SHP77 (cell line): ENCODE measurements around the gene PUM1.
"Not testable (repeated sequence)": the region's sequence is repeated elsewhere in the genome, so short reads cannot be mapped to it uniquely, and the experiment has no call there.

Experiments used
- DNase-seq, 2 experiments: peaks; one replicate each; lab custom pipeline; 2025; lab: John Stamatoyannopoulos, UW

Gene PUM1

DNA sequence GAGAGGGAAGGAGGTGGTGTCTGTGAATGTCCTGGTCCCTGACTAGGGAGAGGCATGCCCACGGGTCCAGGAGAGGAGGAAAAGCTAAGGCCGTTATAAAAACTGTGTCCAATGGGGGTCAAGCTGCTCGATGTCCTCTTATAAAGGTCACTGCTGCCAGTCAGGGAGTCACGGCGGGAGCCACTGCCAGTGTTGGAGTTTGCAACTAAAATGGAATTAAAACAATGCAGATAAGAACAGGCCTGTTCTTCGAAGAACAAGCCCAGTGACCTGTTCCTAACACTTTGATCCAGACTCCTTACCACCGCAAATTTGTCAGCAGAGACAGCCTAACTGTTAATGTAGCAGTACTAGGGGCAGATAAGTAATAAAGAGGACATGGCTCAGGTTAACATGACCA lies 100.8 kb downstream of the PUM1 start:
- no peak for DNase-seq

DNA sequence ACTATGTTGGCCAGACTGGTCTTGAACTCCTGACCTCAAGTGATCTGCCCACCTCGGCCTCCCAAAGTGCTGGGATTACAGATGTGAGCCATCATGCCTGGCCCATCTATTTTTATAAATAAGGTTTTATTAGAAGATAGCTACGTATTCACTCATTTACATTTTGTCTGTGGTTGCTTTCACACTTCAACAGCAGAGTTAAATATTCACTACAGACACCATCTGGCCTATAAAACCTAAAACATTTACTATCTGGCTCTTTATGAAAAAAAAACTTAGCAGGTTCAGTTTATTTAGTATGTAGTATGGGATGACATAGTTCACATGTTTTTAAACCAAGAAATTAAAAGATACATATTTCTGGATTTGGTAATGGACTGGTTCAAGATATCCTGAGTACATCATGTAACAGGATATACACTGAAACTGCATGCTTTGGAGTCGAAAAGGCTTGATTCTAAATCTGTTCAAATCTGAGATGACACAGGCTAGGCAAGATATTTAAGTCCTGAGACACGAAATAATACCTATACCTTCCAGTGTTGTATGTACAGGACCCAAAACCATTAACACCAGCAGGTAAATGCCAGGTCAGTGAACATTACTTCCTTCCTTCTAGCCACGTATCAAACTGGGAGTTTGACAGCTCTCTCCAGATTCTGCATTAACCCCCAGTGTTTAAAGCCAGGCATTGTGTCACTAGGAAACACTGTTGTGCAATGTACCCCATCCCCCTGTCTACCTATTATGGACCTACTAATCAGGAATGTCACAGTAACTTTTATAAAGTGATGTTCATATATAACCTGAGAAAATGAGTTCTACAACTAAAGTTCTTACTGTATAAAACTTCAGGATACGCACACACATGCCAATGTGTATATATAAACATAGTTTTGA lies 102.7 kb downstream of the PUM1 start:
- no peak for DNase-seq

GRCh38 chr1:30957560-30958222 lies 107.8 kb downstream of the PUM1 start:
- DNase-seq = no peak

- DNase-seq = no peak
Measured at GRCh38 chr1:30955448-30956015, 110.0 kb downstream of the PUM1 start.

- no peak for DNase-seq
Measured at GRCh38 chr1:30953685-30954084, 111.8 kb downstream of the PUM1 start.

GRCh38 chr1:30952098-30952497 lies 113.4 kb downstream of the PUM1 start:
- no peak for DNase-seq

DNA sequence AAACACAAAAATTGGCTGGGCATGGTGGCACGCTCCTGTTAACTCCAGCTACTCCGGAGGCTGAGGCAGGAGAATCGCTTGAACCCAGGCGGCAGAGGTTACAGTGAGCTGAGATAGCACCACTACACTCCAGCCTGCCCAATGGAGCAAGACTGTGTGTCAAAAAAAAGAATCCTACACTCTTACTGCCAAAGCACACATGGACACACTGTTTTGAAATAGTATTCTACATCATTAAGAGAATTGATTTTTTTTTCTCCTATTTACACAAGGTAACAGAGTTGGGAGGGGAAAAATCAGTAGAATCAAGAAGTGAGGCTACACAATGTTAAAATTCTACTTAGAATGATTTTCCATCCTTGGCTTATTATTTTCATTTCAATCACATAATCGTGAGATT lies 114.8 kb downstream of the PUM1 start:
- DNase-seq = no peak

DNA sequence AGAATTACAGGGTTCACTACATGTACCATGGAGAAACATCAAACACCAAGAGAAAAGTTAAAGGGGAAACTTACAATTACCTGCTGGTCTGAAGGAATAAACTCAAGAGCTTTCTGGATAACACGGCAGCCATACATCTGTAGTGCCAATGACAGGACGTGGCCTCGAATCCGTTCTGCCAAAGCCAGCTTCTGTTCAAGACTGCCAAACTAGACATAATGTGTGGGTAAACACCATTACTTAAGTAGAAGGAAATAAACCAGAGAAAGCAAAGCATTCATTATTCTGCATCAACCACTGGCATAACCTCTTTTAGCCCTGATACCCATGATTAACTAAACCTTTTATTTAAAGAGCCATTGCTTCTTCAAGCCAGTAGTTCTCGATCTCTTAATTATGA lies 115.5 kb downstream of the PUM1 start:
- DNase-seq = no peak

GRCh38 chr1:30949487-30949838 lies 116.1 kb downstream of the PUM1 start:
- DNase-seq = not testable (repeated sequence)

GRCh38 chr1:30948813-30949486 lies 116.6 kb downstream of the PUM1 start:
- not testable (repeated sequence) for DNase-seq

DNA sequence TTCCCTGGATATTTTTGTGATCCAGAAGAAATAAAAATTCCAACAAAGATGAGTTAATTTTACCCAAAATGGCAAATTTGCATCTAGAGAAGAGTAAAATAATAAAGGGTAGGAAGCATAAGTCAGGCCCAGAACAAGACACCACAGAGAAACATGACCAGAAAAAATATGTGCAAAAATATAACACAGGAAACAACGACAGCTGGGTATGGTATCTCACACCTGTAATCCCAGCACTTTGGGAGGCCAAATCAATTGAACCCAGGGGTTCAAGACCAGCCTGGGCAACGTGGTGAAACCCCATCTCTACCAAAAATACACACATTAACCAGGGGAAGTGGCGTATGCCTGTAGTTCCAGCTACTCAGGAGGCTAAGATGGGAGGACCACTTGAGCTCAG lies 117.2 kb downstream of the PUM1 start:
- DNase-seq = no peak

- no peak for DNase-seq
Measured at GRCh38 chr1:30947212-30947611, 118.3 kb downstream of the PUM1 start.

- no peak for DNase-seq
Measured at GRCh38 chr1:30942326-30942963, 123.1 kb downstream of the PUM1 start.

- no peak for DNase-seq
Measured at GRCh38 chr1:30940541-30940940, 125.0 kb downstream of the PUM1 start.

GRCh38 chr1:30936541-30937171 lies 128.9 kb downstream of the PUM1 start:
- no peak for DNase-seq

DNA sequence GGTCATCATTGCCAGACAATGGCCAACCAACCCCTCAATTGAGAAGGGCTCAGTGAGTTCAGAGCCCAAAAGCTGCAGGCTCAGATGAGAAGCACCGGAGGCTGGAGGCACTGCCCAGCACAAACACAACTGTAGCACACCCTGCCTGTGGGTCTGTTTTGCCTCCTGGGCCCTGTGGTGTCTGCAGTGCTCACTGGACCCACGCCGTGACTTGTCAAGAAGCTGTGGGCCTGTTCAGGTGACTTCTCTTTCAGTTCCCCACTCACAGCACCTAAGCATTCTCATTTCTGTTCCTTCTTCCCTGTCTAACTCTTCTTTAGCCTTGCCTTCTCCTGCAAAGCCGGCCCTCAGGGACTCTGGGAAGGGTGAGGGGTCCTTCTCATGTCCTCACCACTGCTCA lies 129.8 kb downstream of the PUM1 start:
- not testable (repeated sequence) for DNase-seq

DNA sequence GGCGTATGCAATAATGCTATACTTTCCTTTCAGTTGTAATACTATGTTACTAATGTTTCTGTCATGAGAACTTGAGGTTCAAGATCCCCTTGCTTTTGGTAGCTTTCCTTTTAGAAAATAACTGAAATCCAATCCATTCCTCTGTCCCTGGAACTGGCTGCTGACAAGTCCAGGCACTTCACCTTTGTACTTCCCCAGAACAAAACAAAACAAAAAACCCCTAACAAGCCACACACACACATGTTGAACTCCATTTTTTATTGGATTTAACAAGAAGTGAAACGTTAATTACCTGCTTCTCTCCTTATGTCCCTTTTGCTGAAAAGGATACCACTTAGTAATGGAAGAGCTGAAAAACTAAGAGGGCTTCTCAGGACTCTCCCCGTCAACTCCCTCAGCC lies 130.9 kb downstream of the PUM1 start:
- DNase-seq = no peak

DNA sequence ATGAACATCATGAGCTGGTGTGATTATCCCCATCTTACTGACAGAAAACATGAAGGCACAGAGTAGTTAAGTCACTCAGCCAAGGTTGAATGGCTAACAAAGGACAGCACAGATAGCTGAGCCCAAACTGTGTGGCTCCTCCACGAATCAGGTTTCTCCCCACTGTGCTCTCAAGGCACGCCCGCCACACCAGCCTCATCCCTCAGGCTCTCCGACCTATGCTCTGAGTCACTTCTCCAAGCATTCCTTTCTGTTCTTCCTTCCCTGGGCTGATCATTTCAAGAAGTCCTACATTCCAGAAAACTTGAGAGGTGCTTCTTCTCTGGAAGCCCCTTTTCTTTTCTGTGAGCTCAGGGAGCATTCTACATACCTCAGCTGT lies 131.7 kb downstream of the PUM1 start:
- DNase-seq = no peak

DNA sequence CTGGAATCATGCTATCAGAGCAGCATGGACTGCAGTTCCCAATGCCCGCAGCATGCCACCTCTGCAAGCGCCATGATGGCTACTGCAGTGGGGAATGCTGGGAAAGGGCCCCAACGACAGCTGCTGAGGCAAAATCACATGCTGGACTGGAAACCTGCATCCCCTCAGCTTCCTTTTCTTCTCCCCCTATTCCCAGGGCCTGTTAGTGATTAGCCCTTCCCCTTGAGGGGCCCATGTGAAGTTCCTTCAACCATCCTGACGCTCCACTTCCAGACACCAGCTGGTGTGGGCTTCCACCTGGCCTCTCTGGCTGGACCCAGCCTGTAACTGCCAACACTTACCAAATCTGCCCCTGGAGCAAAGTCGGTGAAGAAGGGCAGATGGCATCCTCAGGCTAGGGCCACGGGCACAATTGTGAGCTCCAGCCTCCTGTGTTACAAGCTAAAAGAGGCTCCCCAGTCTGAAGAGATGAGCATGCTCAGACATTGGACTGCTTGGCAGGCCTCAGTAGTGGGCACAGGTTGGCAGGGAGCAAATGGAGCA lies 134.8 kb downstream of the PUM1 start:
- no peak for DNase-seq

GRCh38 chr1:30929944-30930525 lies 135.5 kb downstream of the PUM1 start:
- DNase-seq = no peak
